ENCODE data around the gene GCLM. TPM values are rescaled to one million over a fixed set of nuclear protein-coding genes. Genes with fewer than 3 reads are reported as not detected.

Gene GCLM
- total and polyA plus RNA-seq, 2 donors (not counting 3 experiments of a cell fraction or from before 2014, with no cell fraction given) = 12.3 to 55.9 TPM

GRCh38 chr1:93958726-93959100 is 49.5 kb upstream of the GCLM start:
- DNase-seq (ENCODE audit: low read depth, low spot score) = no peak
- Histone ChIP-seq H3K36me3 (ENCODE audit: control insufficient read depth in 2 of 2, extremely low read depth in 1 of 2, insufficient read depth in 2 of 2, low read length in 2 of 2) (no peaks in the 10 kb centered on the region), H3K4me2 (ENCODE audit: insufficient read depth, low read length) (no peak overlapping the region), H3K27ac (ENCODE audit: insufficient read depth, low read depth, low read length) (no peak overlapping the region), H3K27me3 (ENCODE audit: control insufficient read depth in 2 of 2, insufficient read depth in 2 of 2, low read length in 2 of 2) (peaks cover 9 to 21% of the 10 kb centered on the region in 2 experiments), H2AFZ (ENCODE audit: low read depth, low read length) (no peak overlapping the region), H4K20me1 (replicated peaks; ENCODE audit: control insufficient read depth, extremely low read depth, insufficient read depth, low read length) (no peaks in the 10 kb centered on the region), H3K9me3 (replicated peaks; ENCODE audit: control insufficient read depth, insufficient read depth, low read length) (no peaks in the 10 kb centered on the region), H3K79me2 (ENCODE audit: control insufficient read depth, insufficient read depth, low read length) (no peaks in the 10 kb centered on the region), H3K9me1 (replicated peaks; ENCODE audit: control insufficient read depth, extremely low read depth, insufficient read depth, low read length) (no peaks in the 10 kb centered on the region), H3K4me1 (ENCODE audit: control insufficient read depth, extremely low read depth, insufficient read depth, low read length) (no peaks in the 10 kb centered on the region), H3K9ac (replicated peaks; ENCODE audit: extremely low read depth, insufficient read depth, low read length) (no peak overlapping the region), H3K4me3 (replicated peaks in 1 of 3; ENCODE audit: insufficient read depth in 1 of 3, low read depth in 1 of 3, low read length in 3 of 3) (no peak overlapping the region)
- BruUV-seq (replicated peaks) = no TSS peak
- FAIRE-seq = no peak
- ChIA-PET POLR2A (no interaction called here), CTCF (interaction anchor here (1.3 kb wide), 1 partner anchor 377 kb away, joined by 3 read pairs; no protein-coding TSS in a partner anchor)
- TF ChIP-seq MYC (IDR thresholded peaks at IDR 0.05; ENCODE audit: low read depth, low read length) (no peak), CTCF (IDR thresholded peaks at IDR 0.05; ENCODE audit: extremely low read depth in 1 of 2, insufficient read depth in 1 of 2, low read depth in 1 of 2, low read length in 2 of 2) (no peak), POLR2A (IDR thresholded peaks at IDR 0.05; ENCODE audit: low read depth, low read length) (no peak), GATA2 (IDR thresholded peaks at IDR 0.05; ENCODE audit: insufficient read depth, insufficient read length, low read depth, low read length) (no peak), JUN (IDR thresholded peaks at IDR 0.05; ENCODE audit: borderline replicate concordance, insufficient read depth, insufficient read length, low read depth) (no peak), POLR2AphosphoS5 (IDR thresholded peaks at IDR 0.05; ENCODE audit: insufficient read depth, low read depth, low read length) (no peak), EZH2 (IDR thresholded peaks at IDR 0.05; ENCODE audit: borderline replicate concordance, low read depth, low read length, severe bottlenecking) (no peak), FOS (IDR thresholded peaks at IDR 0.05; ENCODE audit: borderline replicate concordance, insufficient read depth, low read length) (no peak)
- TF ChIP-seq, protein P1, sequence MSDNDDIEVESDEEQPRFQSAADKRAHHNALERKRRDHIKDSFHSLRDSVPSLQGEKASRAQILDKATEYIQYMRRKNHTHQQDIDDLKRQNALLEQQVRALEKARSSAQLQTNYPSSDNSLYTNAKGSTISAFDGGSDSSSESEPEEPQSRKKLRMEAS (IDR thresholded peaks at IDR 0.05; ENCODE audit: insufficient read depth, insufficient read length) = no peak
- dilution Hi-C loops (cut with MboI; ENCODE audit: extremely low pct_ligation_motif_present, low sequenced_read_pairs) = no loop called here
- intact Hi-C loops (cut with micrococcal nuclease) = no loop called here
